Erythroblast (primary cell): ENCODE measurements around the gene PPP2R1B.

Source experiments
- GATA1 ChIP-seq: IDR thresholded peaks from 2 replicates; pipeline ENCODE4 v1.6.1; 2011; ENCODE audit warnings: low read depth, mild to moderate bottlenecking, control low read depth, low read length, moderate library complexity
- POLR2A ChIP-seq: IDR thresholded peaks from 2 replicates; pipeline ENCODE4 v1.6.1; 2011; ENCODE audit warnings: mild to moderate bottlenecking, low read length

GRCh38 chr11:111729831-111730311, 36.3 kb downstream of the PPP2R1B start:
- peak; percentile 0 for TF ChIP-seq POLR2A
- TF ChIP-seq GATA1 = no peak
